Mesendoderm (in vitro differentiated cells): Measurements from ENCODE around the gene DPP9.

Source experiments
- DNase-seq: peaks from one replicate; pipeline ENCODE4 v3.0.0; 2013
- H2AK5ac ChIP-seq: 2 replicates; pipeline ENCODE4 v1.6.1; 2013; ENCODE audit warnings: low read length, inconsistent platforms
- H2BK120ac ChIP-seq: 2 replicates; pipeline ENCODE4 v1.6.1; 2013; ENCODE audit warnings: low read depth, mild to moderate bottlenecking, low read length, moderate library complexity, mixed read lengths
- H2BK15ac ChIP-seq: replicated peaks from 2 replicates; pipeline ENCODE4 v1.6.1; 2013; ENCODE audit warnings: low read depth, mild to moderate bottlenecking, moderate library complexity
- H2BK5ac ChIP-seq: 2 replicates; pipeline ENCODE4 v1.6.1; 2013; ENCODE audit warnings: low read length, inconsistent platforms
- H3K18ac ChIP-seq: 2 replicates; pipeline ENCODE4 v1.6.1; 2013; ENCODE audit warnings: mild to moderate bottlenecking, low read length, mixed read lengths
- H3K23ac ChIP-seq: one replicate; pipeline ENCODE4 v1.6.1; 2013; ENCODE audit warnings: low read length
- H3K27ac ChIP-seq: 2 replicates; pipeline ENCODE4 v1.5.1; 2013; ENCODE audit warnings: low read depth, mild to moderate bottlenecking, inconsistent platforms, low read length, moderate library complexity
- H3K27me3 ChIP-seq: 2 replicates; pipeline ENCODE4 v1.6.1; 2013; ENCODE audit warnings: low read length, control low read depth, mild to moderate bottlenecking, inconsistent platforms; ENCODE audit not compliant: insufficient read depth, poor library complexity
- H3K36me3 ChIP-seq: 2 replicates; pipeline ENCODE4 v1.6.1; 2013; ENCODE audit warnings: low read length, inconsistent platforms; ENCODE audit not compliant: control insufficient read depth, insufficient read depth
- H3K4ac ChIP-seq: one replicate; pipeline ENCODE4 v1.6.1; 2013; ENCODE audit warnings: low read depth, mild to moderate bottlenecking, low read length, moderate library complexity
- H3K4me1 ChIP-seq: 2 replicates; pipeline ENCODE4 v1.6.1; 2013; ENCODE audit warnings: low read depth, low read length, inconsistent platforms; ENCODE audit not compliant: control insufficient read depth
- H3K4me2 ChIP-seq: 2 replicates; pipeline ENCODE4 v1.6.1; 2013; ENCODE audit warnings: low read length
- H3K4me3 ChIP-seq: 2 replicates; pipeline ENCODE4 v1.5.1; 2013; ENCODE audit warnings: mild to moderate bottlenecking, low read length
- H3K56ac ChIP-seq: one replicate; pipeline ENCODE4 v1.6.1; 2013; ENCODE audit warnings: low read length
- H3K79me1 ChIP-seq: 2 replicates; pipeline ENCODE4 v1.6.1; 2013; ENCODE audit warnings: low read length, inconsistent platforms
- H3K79me2 ChIP-seq: 2 replicates; pipeline ENCODE4 v1.6.1; 2013; ENCODE audit warnings: mild to moderate bottlenecking, low read length; ENCODE audit not compliant: control insufficient read depth, insufficient read depth
- H3K9ac ChIP-seq: 2 replicates; pipeline ENCODE4 v1.6.1; 2013; ENCODE audit warnings: low read length, inconsistent platforms
- H4K5ac ChIP-seq: one replicate; pipeline ENCODE4 v1.6.1; 2013; ENCODE audit warnings: low read length
- H4K8ac ChIP-seq: one replicate; pipeline ENCODE4 v1.6.1; 2013; ENCODE audit warnings: low read depth, mild to moderate bottlenecking, control low read depth, low read length, moderate library complexity
- WGBS: extraction: QIAGEN DNeasy Blood & Tissue Kit; methylation state at CpG from one replicate; pipeline ENCODE4 v1.1.7; 2013; ENCODE audit warnings: low lambda C conversion rate, missing lambda C conversion rate; ENCODE audit not compliant: insufficient coverage; ENCODE audit errors: extremely low coverage; 5-methylcytosine and 5-hydroxymethylcytosine counted together

The DPP9 gene

GRCh38 chr19:4733755-4734345 lies 10.2 kb upstream of the DPP9 start:
- Histone ChIP-seq H2BK5ac (no peak overlapping the region), H3K4me2 (no peak overlapping the region), H3K9ac (no peak overlapping the region), H3K27ac (no peak overlapping the region), H3K4ac (no peak overlapping the region), H3K23ac (no peak overlapping the region), H3K79me1 (no peaks in the 10 kb centered on the region), H4K5ac (no peak overlapping the region), H3K56ac (no peak overlapping the region), H3K79me2 (no peaks in the 10 kb centered on the region), H3K27me3 (no peaks in the 10 kb centered on the region), H3K36me3 (no peaks in the 10 kb centered on the region), H2BK120ac (no peak overlapping the region), H2BK15ac (no peak overlapping the region), H3K18ac (no peak overlapping the region), H3K4me1 (no peaks in the 10 kb centered on the region), H2AK5ac (no peak overlapping the region), H3K4me3 (no peak overlapping the region), H4K8ac (no peak overlapping the region)
- DNase-seq: no peak
- WGBS: no CpG with 5 or more reads among the region's 1 CpG

- Histone ChIP-seq H3K18ac (no peak overlapping the region), H3K56ac (no peak overlapping the region), H3K23ac (no peak overlapping the region), H3K4me3 (no peak overlapping the region), H3K4me1 (no peaks in the 10 kb centered on the region), H3K4ac (no peak overlapping the region), H3K36me3 (no peaks in the 10 kb centered on the region), H2BK120ac (no peak overlapping the region), H3K79me2 (no peaks in the 10 kb centered on the region), H3K9ac (no peak overlapping the region), H4K5ac (no peak overlapping the region), H3K79me1 (no peaks in the 10 kb centered on the region), H2AK5ac (no peak overlapping the region), H2BK5ac (no peak overlapping the region), H3K27me3 (no peaks in the 10 kb centered on the region), H2BK15ac (no peak overlapping the region), H4K8ac (no peak overlapping the region), H3K27ac (no peak overlapping the region), H3K4me2 (no peak overlapping the region)
- WGBS: no CpG with 5 or more reads among the region's 8 CpGs
- peak; percentile 86 for DNase-seq
These were observed 9.1 kb upstream of the DPP9 start for GRCh38 chr19:4732680-4733114.

- Histone ChIP-seq H3K56ac (no peak overlapping the region), H2BK120ac (no peak overlapping the region), H3K23ac (no peak overlapping the region), H3K79me1 (no peaks in the 10 kb centered on the region), H4K8ac (no peak overlapping the region), H3K79me2 (no peaks in the 10 kb centered on the region), H3K9ac (no peak overlapping the region), H3K4me3 (no peak overlapping the region), H3K27me3 (no peaks in the 10 kb centered on the region), H3K4me1 (no peaks in the 10 kb centered on the region), H3K27ac (no peak overlapping the region), H2AK5ac (no peak overlapping the region), H3K4ac (no peak overlapping the region), H3K36me3 (no peaks in the 10 kb centered on the region), H3K4me2 (no peak overlapping the region), H3K18ac (no peak overlapping the region), H2BK15ac (no peak overlapping the region), H4K5ac (no peak overlapping the region), H2BK5ac (no peak overlapping the region)
- no CpG with 5 or more reads among the region's 1 CpG for WGBS
- DNase-seq: peak; percentile 48
These were observed 7.1 kb upstream of the DPP9 start for GRCh38 chr19:4730740-4731171.

GRCh38 chr19:4728871-4729270 lies 5.2 kb upstream of the DPP9 start:
- no peak overlapping the region for H3K23ac ChIP-seq
- no peaks in the 10 kb centered on the region for H3K79me2 ChIP-seq
- no peak overlapping the region for H3K9ac ChIP-seq
- H4K5ac ChIP-seq: no peak overlapping the region
- no peak overlapping the region for H3K4me3 ChIP-seq
- H3K4me1 ChIP-seq: no peaks in the 10 kb centered on the region
- no peak overlapping the region for H3K4me2 ChIP-seq
- no peak overlapping the region for H2BK5ac ChIP-seq
- H2BK120ac ChIP-seq: no peak overlapping the region
- no peaks in the 10 kb centered on the region for H3K79me1 ChIP-seq
- WGBS: no CpG with 5 or more reads among the region's 10 CpGs
- no peak for DNase-seq
- H3K56ac ChIP-seq: no peak overlapping the region
- H3K18ac ChIP-seq: no peak overlapping the region
- H3K36me3 ChIP-seq: no peaks in the 10 kb centered on the region
- H3K27ac ChIP-seq: no peak overlapping the region
- no peak overlapping the region for H2BK15ac ChIP-seq
- H2AK5ac ChIP-seq: no peak overlapping the region
- no peak overlapping the region for H4K8ac ChIP-seq
- no peaks in the 10 kb centered on the region for H3K27me3 ChIP-seq
- H3K4ac ChIP-seq: no peak overlapping the region

GRCh38 chr19:4722671-4723594 lies 709 bp downstream of the DPP9 start:
- peak overlapping the region; percentile 12 for H4K5ac ChIP-seq
- peak overlapping the region; percentile 95 for H3K56ac ChIP-seq
- no peak overlapping the region for H3K18ac ChIP-seq
- no peak overlapping the region for H4K8ac ChIP-seq
- no peak overlapping the region for H2BK120ac ChIP-seq
- no CpG with 5 or more reads among the region's 28 CpGs for WGBS
- peak overlapping the region; percentile 20 for H3K27ac ChIP-seq
- H3K23ac ChIP-seq: peak overlapping the region; percentile 48
- peaks cover 19% of the 10 kb centered on the region for H3K79me2 ChIP-seq
- no peak overlapping the region for H2BK15ac ChIP-seq
- H3K4me1 ChIP-seq: peaks cover 4% of the 10 kb centered on the region
- peak; percentile 13 for DNase-seq
- no peaks in the 10 kb centered on the region for H3K36me3 ChIP-seq
- H3K27me3 ChIP-seq: no peaks in the 10 kb centered on the region
- no peak overlapping the region for H2AK5ac ChIP-seq
- no peak overlapping the region for H3K4ac ChIP-seq
- peak overlapping the region; percentile 94 for H3K9ac ChIP-seq
- peak overlapping the region; percentile 93 for H3K4me3 ChIP-seq
- peak overlapping the region; percentile 96 for H3K4me2 ChIP-seq
- H2BK5ac ChIP-seq: no peak overlapping the region
- H3K79me1 ChIP-seq: peaks cover 19% of the 10 kb centered on the region
